ENCODE measurements around the gene PRDM16.

- TF ChIP-seq CTCF (IDR thresholded peaks at IDR 0.05; ENCODE audit: low read length) (no peak), EZH2 (IDR thresholded peaks at IDR 0.05; ENCODE audit: borderline replicate concordance, low read length) (no peak)
Observed at GRCh38 chr1:3119725-3120124, 50.7 kb downstream of the PRDM16 start.

Measured in OCI-LY1 (cell line).